Prostate gland (tissue), 2 donors: ENCODE results near the gene ATP6V0B. TPM values are rescaled to one million over a fixed set of nuclear protein-coding genes. Genes with fewer than 3 reads are reported as not detected.

Source experiments
- DNase-seq: peaks from one replicate; pipeline ENCODE4 v3.0.0-alpha.2; 2019; ENCODE audit warnings: low spot score
- H3K27ac ChIP-seq, 2 donors: fragments of 200-600 bp; sonication (generic); 2 replicates each; pipeline ENCODE4 v1.5.1; 2017 to 2019
- H3K27me3 ChIP-seq: fragments of 200-600 bp; sonication (generic); replicated peaks from 2 replicates; pipeline ENCODE4 v1.5.1; 2019; ENCODE audit not compliant: insufficient read depth
- H3K36me3 ChIP-seq, 2 donors: fragments of 200-600 bp; sonication (generic); 1 replicate in 1 of 2; 2 replicates in 1 of 2; pipeline versions ENCODE4 v1.5.1 to v1.8.1; 2017 to 2019
- H3K4me1 ChIP-seq: fragments of 200-600 bp; sonication (generic); replicated peaks from 2 replicates; pipeline ENCODE4 v1.5.1; 2019
- H3K4me3 ChIP-seq, 2 donors: fragments of 200-600 bp; sonication (generic); 2 replicates each; pipeline ENCODE4 v1.5.1; 2017 to 2019
- H3K9me3 ChIP-seq: fragments of 200-600 bp; sonication (generic); 2 replicates; pipeline ENCODE4 v1.5.1; 2017
- POLR2A ChIP-seq: fragments of 450-650 bp; IDR thresholded peaks from one replicate; pipeline ENCODE4 v1.6.1; 2016; ENCODE audit warnings: antibody characterized with exemption, mild to moderate bottlenecking
- POLR2AphosphoS5 ChIP-seq: sonication (generic); formaldehyde crosslinking; IDR thresholded peaks from one replicate; pipeline ENCODE4 v1.6.1; 2017; ENCODE audit warnings: antibody characterized with exemption
- WGBS: methylation state at CpG from one replicate; pipeline ENCODE4 v1.1.5; 2018; 5-methylcytosine and 5-hydroxymethylcytosine counted together
- intact Hi-C: fragments of 100-400 bp; cut with DNase I; formaldehyde crosslinking; loops from one replicate; pipeline ENCODE4 v1.14.2; 2022
- total RNA-seq, 2 donors: library from RNA; depleted of rRNA; stranded (reverse); fragments of >200 nt; gene quantifications; one replicate each; pipeline ENCODE4 v1.1.0, GENCODE V29; 2016
- TF ChIP-seq, protein P1 (sequence below), 4 experiments: fragments of 200-600 bp in 2 of 4; fragments of 450-650 bp in 2 of 4; sonication (generic) in 2 of 4; IDR thresholded peaks; 1 replicate in 3 of 4; 2 replicates in 1 of 4; pipeline ENCODE4 v1.5.1; 2016 to 2019; ENCODE audit warnings: antibody characterized with exemption in 4 of 4, mild to moderate bottlenecking in 2 of 4, moderate library complexity in 2 of 4

Gene ATP6V0B
- total RNA-seq, 2 donors from 2014 or later: 180 to 245 TPM

DNA sequence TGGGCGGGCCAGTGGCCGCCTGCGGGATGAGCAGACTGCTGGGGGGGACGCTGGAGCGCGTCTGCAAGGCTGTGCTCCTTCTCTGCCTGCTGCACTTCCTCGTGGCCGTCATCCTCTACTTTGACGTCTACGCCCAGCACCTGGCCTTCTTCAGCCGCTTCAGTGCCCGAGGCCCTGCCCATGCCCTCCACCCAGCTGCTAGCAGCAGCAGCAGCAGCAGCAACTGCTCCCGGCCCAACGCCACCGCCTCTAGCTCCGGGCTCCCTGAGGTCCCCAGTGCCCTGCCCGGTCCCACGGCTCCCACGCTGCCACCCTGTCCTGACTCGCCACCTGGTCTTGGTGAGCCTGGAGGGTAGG is 6.4 kb downstream of the ATP6V0B start:
- DNase-seq: no peak
- H3K4me3 ChIP-seq: no peak overlapping the region

DNA sequence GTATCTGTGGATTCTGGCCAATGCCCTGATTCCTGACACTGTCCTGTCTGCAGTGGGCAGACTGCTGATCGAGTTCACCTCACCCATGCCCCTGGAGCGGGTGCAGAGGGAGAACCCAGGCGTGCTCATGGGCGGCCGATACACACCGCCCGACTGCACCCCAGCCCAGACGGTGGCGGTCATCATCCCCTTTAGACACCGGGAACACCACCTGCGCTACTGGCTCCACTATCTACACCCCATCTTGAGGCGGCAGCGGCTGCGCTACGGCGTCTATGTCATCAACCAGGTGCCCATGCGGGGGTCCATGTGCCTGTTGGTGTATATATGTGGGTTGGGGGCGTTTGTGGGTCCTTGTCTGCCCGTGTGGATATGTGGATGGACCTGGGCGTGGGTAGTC is 6.9 kb downstream of the ATP6V0B start:
- Histone ChIP-seq H3K27ac (no peak overlapping the region), H3K27me3 (no peaks in the 10 kb centered on the region), H3K4me3 (no peak overlapping the region), H3K9me3 (no peaks in the 10 kb centered on the region), H3K4me1 (peaks cover 19% of the 10 kb centered on the region), H3K36me3 (peaks cover 0 to 8% of the 10 kb centered on the region in 2 donors)
- intact Hi-C loops: no loop called here
- 94% methylated on average over 20 of the region's 20 CpGs for WGBS
- TF ChIP-seq, protein P1, sequence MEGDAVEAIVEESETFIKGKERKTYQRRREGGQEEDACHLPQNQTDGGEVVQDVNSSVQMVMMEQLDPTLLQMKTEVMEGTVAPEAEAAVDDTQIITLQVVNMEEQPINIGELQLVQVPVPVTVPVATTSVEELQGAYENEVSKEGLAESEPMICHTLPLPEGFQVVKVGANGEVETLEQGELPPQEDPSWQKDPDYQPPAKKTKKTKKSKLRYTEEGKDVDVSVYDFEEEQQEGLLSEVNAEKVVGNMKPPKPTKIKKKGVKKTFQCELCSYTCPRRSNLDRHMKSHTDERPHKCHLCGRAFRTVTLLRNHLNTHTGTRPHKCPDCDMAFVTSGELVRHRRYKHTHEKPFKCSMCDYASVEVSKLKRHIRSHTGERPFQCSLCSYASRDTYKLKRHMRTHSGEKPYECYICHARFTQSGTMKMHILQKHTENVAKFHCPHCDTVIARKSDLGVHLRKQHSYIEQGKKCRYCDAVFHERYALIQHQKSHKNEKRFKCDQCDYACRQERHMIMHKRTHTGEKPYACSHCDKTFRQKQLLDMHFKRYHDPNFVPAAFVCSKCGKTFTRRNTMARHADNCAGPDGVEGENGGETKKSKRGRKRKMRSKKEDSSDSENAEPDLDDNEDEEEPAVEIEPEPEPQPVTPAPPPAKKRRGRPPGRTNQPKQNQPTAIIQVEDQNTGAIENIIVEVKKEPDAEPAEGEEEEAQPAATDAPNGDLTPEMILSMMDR (IDR thresholded peaks at IDR 0.05): no peak
- TF ChIP-seq POLR2AphosphoS5 (no peak), POLR2A (no peak)
- no peak for DNase-seq

More for the DNA sequence above, 6.4 kb downstream of the ATP6V0B start:
- H3K27ac ChIP-seq: no peak overlapping the region
- peaks cover 24% of the 10 kb centered on the region for H3K4me1 ChIP-seq
- H3K36me3 ChIP-seq: peaks cover 0 to 9% of the 10 kb centered on the region in 2 donors
- no peak for TF ChIP-seq POLR2A
- TF ChIP-seq, protein P1 (IDR thresholded peaks at IDR 0.05): no peak
- no peak for TF ChIP-seq POLR2AphosphoS5
- H3K9me3 ChIP-seq: no peaks in the 10 kb centered on the region
- H3K27me3 ChIP-seq: no peaks in the 10 kb centered on the region
- intact Hi-C loops: no loop called here
- 69% methylated on average over 20 of the region's 20 CpGs for whole genome bisulfite sequencing

DNA sequence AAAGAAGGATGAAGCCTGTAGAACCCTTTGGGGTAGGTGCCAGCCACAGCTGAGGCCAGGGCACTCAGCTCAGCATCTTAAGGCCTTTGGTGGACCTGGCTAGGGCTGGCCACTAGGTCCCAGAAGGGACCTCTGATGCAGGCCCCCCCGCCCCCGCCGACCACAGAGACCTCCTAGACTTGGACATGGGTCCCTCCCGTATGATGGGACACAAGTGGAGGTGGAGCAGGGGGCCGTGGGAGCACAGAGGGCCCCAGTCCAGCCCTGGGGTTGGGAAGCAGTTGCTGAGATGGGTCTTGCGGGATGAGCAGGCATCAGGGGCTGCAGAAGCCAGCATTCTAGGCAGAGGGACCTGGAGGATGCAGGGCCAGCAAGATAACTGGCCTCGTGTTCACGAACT is 7.5 kb downstream of the ATP6V0B start:
- intact Hi-C loops: no loop called here
- no peaks in the 10 kb centered on the region for H3K9me3 ChIP-seq
- H3K27me3 ChIP-seq: no peaks in the 10 kb centered on the region
- 88% methylated on average over 8 of the region's 8 CpGs for WGBS
- no peak for DNase-seq
- H3K4me1 ChIP-seq: peaks cover 13% of the 10 kb centered on the region
- H3K27ac ChIP-seq: no peak overlapping the region
- H3K4me3 ChIP-seq: no peak overlapping the region
- H3K36me3 ChIP-seq: peaks cover 0 to 2% of the 10 kb centered on the region in 2 donors
- TF ChIP-seq, protein P1 (IDR thresholded peaks at IDR 0.05): no peak
- no peak for TF ChIP-seq POLR2A
- no peak for TF ChIP-seq POLR2AphosphoS5

DNA sequence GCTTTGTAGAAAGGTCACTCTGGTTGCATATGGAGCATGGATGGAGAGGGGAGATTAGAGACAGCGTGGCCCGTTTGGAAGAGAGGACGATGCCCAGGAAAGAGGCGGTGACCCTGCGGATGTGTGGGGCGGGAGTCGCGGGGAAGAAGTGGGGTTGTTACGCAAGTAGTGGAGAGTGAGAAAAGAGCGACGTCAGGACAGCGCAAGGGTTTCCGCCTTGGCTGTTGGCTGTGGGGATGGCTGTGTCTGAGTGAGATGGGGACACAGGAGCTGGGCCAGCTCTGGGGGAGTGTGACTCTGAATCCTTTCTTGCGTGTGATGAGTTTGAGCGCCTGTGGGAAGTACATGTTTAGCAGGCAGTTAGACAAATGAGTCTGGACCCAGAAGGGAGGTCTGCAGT is 8.0 kb downstream of the ATP6V0B start:
- no peak for DNase-seq
- TF ChIP-seq, protein P1 (IDR thresholded peaks at IDR 0.05): no peak
- TF ChIP-seq POLR2A (no peak), POLR2AphosphoS5 (no peak)
- H3K4me1 ChIP-seq: peaks cover 13% of the 10 kb centered on the region
- 83% methylated on average over 15 of the region's 15 CpGs for WGBS
- no peaks in the 10 kb centered on the region for H3K9me3 ChIP-seq
- H3K27me3 ChIP-seq: no peaks in the 10 kb centered on the region
- no peaks in the 10 kb centered on the region for H3K36me3 ChIP-seq
- intact Hi-C loops: no loop called here
- H3K27ac ChIP-seq: no peak overlapping the region
- no peak overlapping the region for H3K4me3 ChIP-seq

DNA sequence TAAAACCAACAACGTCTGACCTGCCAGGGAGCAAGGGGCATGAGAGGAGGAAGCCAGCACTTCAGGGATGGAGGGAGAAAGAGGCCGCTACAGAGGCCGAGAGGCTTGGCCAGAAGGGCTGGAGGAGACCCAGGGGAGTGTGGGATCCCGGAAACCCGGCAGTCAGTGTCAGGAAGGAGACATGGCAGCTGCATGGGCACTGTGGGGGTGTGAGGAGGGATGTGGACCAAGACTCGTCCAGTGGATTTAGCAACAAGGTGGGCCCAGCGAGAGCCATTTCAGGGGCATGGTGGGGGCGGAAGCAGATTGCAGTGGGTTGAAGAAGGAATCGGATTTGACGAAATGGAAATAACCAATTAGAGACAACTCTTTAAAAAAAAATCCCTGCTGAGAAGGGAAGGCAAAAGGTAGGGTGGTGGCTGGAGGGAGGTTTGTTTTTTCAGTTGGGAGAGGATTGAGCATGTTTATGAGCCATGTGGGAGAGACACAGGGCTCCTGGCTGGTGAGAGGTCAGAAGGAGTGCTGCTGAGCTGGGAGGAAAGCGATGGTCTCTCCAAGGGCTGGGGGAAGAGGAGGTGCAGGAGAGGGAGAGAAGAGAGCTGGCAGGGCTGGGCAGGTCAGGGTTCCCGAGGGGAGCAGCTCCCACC is 8.6 kb downstream of the ATP6V0B start:
- intact Hi-C loops: no loop called here
- Histone ChIP-seq H3K27me3 (no peaks in the 10 kb centered on the region), H3K27ac (no peak overlapping the region), H3K9me3 (no peaks in the 10 kb centered on the region), H3K4me3 (no peak overlapping the region), H3K4me1 (peaks cover 10% of the 10 kb centered on the region), H3K36me3 (no peaks in the 10 kb centered on the region)
- no peak for DNase-seq
- TF ChIP-seq POLR2A (no peak), POLR2AphosphoS5 (no peak)
- TF ChIP-seq, protein P1 (IDR thresholded peaks at IDR 0.05): no peak
- 76% methylated on average over 12 of the region's 12 CpGs for WGBS
